ENCODE results near the gene TSPAN5.

Gene TSPAN5

DNA sequence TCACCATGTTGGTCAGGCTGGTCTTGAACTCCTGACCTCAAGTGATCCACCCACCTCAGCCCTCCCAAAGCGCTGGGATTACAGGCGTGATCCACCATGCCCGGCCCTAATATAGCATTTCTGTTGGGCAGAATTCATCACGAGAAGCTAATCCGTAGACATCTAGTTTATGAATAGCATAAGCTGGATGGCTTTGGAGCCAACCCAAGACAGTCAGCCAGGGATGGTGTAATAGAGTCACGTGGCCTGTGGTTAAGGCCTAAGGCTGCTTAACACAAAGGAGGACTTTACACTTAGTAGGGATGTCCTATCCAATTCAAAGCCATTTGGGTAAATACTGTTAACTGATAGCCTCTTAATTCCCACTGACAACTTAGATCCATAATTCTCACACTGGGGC, 223.6 kb downstream of the TSPAN5 start:
- no peak for FAIRE-seq

- no peak for FAIRE-seq
Measured at GRCh38 chr4:98433691-98434090, 224.7 kb downstream of the TSPAN5 start.

DNA sequence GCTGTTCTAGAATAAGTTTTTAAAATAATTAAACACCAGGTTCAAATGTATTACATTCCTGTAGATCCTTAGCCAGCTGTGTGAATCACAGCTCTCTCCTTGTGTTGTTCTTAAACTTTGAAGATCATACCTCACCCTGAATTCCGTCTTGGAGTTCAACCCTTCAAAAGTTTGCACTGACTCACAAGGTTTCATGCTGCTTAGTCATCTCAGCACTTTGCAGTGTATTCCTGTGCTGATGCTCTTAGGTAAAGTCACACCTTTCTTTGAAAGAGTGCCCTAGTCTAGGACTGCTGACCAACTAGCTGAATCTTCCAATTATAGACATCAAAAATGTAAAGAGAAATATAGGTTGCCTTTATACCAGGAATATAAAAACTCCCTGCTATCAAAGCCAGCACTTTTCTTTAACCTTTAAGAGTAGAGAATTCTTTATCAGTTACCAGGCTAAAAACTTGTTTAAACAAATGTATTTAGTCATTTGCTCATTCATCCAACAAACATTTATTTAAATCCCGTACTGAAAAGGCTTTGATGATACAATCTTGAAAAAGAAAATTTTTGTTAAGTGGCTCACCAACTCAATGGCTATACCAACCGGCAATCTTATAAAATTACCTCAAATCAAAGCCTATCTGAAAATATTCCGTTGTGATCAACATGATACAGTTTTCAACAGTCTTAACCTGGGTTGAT, 227.6 kb downstream of the TSPAN5 start:
- no peak for FAIRE-seq

DNA sequence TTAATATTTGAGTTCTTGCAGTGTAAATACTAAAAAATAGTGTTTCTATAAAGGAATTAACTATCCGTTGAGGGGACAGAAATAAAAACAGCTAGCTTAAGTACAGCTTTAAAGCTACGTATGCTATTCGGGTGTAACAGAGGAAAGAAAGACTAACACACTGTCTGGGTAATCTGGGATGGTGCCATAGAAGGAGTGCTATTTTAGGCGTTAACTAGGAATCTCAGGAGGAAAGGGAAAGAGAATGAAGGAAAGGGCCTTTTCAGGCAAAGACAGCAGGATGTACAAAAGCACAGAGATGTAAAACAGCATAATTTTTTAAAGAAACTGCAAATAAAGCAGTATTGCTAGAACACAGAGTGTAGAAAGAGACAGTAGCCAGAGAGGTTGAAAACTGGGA, 235.4 kb downstream of the TSPAN5 start:
- FAIRE-seq, result no peak

DNA sequence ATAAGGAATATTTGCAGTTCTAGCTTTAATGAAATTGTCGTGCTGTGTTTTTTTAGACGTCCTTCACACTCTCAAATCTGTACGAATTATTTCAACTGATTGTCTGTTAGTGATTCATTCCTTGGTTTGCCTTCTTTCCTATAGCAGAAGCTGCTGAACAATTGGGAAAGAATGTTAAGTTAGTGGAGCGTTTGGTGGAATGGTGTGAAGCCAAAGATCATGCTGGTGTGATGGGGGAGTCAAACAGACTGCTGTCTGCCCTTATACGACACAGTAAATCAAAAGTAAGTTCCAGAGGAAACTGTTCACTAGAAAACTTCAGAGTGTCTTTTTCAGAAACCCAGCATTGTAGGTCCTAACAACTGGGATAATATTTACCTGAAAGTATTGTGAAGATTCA, 237.3 kb downstream of the TSPAN5 start:
- FAIRE-seq, result no peak

Data from G401.6 (cell line).